AG08395 (cell line): ENCODE data around the gene BCR.
"Not testable (repeated sequence)": the region's sequence is repeated elsewhere in the genome, so short reads cannot be mapped to it uniquely, and the experiment has no call there.

Experiments
- DNase-seq: peaks from one replicate; pipeline ENCODE4 v3.0.0; 2012; ENCODE audit warnings: mixed read lengths, low spot score

The BCR gene

DNA sequence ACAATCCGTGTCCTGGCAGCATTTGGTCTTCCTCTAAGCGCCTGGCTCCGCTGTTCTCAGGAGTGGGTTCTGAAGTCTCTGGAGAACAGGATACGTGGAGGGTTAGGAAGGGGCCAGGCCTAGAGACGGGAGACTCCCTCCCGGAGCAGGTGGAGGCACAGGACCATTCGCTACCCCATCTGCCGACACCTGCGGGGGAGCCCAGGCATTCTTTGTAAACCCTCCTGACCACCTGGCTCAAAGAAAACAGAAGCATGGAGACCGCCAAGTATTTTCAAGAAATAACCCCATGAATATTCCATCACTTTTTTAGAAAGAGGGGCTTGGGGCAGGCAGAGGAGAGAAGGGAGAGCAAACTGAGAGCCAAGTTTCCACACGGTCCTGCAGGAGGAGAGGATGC, 136.3 kb downstream of the BCR start:
- DNase-seq = not testable (repeated sequence)

DNA sequence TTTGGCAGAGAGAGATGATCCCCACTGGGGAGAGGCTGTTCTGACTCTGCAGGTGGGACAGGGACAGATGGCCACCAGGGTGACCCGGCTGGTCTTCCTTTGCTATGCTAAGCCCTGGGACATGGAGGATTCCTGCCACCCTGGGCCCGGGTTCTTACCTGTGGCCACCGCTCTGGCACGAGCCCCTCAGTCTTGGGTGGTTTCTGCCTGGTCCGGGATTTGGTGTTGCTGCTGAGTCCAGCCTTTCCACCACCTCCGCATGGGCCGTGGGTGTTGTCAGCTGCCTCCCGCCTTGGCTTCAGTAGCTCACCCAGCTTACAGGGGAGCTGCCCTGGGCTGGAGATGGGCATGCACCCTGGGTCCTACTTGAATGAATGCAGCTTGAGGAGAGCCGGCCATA, 138.0 kb downstream of the BCR start:
- DNase-seq = not testable (repeated sequence)

DNA sequence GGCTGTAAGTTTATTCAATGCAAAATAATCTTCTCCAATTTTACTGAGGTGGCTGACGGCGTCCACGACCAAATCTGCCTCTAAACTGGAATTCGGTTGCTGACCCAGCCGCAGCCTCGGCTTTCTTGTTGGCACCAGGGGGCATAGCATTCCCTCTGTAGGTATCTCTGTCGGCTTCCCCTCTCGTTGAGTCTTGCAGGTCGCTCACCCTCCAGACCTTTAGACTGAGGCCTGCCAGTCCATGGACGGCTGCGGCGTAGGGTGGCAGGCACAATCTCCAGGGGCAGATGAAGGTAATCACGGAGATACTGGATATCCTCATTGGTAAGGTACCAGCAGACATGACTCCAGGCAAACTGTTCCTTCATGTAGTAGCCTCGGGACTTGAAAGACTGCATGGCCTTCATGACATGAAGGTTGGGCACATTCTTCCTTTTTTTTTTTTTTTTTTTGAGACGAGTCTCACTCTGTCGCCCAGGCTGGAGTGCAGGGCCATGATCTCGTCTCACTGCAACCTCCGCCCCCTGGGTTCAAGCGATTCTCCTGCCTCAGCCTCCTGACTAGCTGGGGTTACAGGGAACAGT, 142.3 kb downstream of the BCR start:
- DNase-seq = not testable (repeated sequence)

DNA sequence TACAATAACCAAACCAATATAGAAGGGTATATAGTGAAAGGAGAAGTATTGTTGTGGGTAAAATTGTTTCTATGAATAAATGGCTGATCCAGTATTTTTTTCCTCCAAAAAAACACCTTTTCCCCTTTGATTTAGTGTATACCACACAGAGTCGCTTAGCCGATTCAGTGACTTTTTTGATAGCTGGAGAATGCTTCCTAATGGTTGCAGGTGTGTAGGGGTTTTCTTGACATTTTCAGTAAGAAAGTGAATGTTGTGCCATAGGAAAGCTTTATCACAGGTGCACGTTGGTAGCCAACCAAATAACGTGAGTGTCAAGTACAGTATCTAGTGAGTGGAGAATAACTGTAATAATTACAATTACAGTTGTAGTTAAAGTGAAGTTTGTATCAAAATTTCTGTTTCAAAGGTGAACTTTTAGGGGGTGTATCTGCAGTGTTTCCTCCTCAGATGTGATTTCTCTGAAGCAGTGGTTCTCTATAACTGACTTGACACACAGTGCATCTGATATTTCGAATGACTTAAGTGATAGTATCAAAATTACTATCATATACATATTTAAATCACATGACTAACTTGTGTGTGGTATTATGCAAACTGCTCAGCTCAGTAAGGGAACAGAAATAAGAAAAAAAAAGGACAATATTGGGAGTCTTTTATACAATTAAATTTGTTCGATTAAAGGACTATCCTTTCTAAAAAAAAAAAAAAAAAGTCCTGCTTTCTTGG, 143.8 kb downstream of the BCR start:
- not testable (repeated sequence) for DNase-seq

DNA sequence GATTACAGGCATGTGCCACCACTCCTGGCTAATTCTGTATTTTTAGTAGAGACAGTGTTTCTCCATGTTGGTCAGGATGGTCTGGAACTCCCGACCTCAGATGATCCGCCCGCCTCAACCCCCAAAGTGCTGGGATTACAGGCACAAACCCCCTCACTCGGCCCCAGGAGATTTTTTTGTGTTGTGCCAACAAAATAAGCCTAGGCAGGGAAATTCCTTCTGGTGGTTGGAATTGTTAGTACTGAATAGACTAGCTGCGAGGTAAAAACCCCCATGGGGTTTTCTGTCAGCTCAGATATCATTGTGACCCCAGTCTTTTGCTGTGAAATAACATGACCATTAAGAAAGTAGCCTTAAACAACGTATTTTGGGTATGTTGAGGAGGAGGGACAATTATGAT, 144.9 kb downstream of the BCR start:
- no peak for DNase-seq

DNA sequence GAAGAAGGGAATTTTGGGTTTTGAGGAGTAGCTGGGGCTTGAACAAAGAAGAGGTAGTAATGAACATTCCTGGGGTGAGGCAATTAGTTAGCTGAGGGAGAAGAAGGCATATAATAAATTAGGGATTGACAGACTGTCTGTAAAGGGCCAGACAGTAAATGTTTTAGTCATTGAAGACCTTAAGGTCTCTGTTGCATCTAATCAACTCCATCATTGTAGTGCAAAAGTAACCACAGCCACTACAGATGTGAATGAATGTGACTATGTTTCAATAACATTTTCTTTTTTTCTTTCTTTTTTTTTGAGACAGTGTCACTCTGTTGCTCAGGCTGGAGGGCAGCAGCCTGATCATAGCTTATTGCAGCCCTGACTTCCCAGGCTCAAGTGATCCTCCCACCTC, 153.5 kb downstream of the BCR start:
- not testable (repeated sequence) for DNase-seq

DNA sequence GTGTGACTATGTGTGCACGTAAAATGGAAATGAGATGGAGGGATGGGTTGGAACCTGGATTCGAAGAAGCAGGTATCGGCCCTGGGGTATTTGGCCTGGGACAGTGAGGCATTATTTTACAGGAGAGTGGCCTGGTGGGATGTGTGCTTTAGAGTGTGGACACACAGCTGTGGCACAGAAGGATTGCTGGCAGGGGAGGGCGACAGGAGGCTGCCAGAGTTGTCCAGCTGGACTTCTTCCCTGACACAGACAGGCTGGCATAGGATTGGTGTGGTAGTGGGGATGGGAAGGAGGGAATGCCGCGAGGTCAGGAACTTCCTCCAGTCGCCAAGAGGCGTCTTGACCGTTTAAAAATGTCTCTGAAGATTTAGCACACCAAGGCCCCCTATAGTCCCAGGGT, 157.4 kb downstream of the BCR start:
- DNase-seq = not testable (repeated sequence)

DNA sequence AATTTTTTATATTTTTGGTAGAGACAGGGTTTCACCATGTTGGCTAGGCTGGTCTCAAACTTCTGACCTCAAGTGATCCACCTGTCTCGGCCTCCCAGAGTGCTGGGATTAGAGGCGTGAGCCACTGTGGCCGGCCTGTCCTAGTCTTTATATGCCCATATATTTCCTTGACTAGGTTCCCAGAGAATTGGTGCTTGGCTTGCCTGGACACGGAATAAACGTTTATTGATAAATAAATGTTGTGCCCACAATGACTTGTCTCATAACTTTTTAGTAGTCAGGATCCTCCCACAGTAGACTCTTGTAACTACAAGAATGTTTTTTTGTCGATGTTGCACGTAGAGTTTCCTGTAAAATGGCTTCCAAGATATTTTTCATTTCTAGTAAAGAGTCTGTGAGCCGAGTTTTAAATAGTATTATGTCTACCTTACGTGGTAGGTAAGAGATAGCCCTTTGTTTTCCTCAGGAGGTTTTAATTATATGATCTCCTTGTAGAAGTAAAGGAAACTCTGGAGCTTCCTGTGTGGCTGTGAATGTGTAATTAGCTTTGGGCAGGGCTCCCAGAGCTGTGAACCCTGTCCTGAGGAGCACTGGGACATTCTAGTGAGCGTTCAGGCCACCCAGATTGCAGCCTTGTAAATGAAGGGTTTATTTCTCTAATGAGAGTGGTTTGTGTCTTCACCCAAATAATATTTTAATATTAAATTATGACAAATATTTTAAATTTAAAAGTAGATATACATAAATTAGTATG, 161.8 kb downstream of the BCR start:
- DNase-seq = not testable (repeated sequence)

DNA sequence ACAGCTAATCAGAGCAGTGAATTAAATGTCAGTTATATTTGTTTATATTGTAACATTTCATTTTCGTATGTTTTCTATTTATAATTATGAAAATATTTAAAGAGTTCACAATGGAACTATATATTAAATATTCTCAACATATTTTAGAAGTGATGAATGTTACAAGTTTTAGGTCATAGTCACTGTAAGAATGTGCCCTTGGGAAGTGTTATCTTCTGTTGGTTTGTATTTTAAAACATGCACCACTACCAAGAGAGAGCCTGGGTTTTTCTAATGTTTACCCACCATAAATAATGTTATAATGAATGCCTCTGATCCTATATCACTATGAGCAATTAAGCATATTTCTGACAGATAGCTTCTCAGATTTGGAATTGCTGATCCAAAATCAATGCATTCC, 171.0 kb downstream of the BCR start:
- no peak for DNase-seq

DNA sequence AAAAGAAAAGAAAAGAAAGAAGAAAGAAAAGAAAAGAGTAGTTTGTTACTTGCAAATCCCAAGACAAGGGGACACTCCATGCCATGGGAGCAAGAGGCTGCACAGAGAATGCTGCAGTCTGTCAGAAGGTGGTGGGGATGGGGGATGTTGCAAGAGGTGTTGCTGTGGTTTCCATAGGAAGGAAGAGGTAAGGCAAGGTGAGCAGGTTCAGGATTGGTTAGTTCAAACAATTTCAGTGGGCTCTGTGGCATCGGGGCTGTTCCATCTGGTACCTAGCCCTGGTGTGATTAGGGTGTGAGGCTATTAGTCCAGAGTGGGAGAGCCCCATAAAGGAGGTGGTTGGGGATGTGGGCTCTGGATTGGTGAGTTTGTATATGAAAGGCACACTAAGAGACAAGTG, 172.7 kb downstream of the BCR start:
- no peak for DNase-seq

DNA sequence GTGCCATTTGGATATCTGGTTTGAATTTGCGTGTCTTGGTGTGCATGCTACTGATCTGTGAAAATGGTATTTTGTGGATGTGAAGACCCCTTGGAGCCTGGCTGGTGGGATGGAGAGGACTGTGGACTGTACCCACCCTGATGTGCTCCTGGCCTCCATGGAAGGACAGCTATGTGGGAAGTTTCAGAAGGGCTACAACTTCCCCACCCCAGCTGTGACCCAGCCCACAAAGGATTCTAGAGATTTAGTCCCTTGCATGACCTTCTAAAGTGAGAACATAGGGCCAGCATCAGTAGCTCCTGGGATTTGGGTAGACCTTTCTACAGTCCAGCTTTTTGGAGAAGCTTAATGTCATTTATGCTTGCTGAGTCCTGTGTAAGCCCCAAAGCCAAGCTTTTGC, 173.4 kb downstream of the BCR start:
- DNase-seq = no peak

DNA sequence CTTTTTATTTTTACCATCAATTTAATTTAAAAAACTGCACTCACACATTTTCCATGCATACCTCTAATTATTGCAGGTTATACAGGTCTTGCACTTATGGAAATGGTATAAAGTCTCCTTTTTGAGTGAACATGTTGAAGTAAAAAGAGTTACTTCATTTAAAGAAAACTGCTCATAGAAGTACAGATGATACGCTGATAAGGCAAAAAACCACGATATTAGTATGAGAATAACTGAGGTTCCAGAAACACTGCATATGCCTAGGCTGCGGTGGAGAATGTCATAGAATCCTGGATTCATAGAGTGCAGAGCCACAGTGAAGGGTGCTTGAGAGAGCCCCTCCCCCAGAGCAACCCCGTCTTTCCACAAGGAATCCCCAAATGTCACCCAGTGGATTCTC, 175.8 kb downstream of the BCR start:
- DNase-seq = no peak

DNA sequence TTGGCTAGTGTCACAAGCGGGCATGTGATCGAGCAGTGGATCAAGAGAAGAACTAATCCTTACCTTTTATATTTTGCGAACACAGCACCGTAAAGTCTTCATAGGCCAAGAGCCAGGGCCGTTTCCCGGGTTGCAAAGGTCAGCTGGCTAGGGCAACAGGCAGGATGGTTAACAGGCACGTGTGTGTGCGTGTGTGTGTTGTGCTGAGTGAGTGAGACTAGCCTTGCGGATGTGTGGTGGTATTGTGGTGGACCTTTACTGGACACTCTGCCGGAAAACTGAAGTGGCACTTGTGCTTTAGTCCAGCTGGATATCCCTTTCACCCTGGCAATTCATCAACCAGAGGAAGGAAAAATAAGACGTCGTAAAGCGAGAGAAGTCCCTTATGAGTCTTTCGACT, 176.7 kb downstream of the BCR start:
- no peak for DNase-seq

DNA sequence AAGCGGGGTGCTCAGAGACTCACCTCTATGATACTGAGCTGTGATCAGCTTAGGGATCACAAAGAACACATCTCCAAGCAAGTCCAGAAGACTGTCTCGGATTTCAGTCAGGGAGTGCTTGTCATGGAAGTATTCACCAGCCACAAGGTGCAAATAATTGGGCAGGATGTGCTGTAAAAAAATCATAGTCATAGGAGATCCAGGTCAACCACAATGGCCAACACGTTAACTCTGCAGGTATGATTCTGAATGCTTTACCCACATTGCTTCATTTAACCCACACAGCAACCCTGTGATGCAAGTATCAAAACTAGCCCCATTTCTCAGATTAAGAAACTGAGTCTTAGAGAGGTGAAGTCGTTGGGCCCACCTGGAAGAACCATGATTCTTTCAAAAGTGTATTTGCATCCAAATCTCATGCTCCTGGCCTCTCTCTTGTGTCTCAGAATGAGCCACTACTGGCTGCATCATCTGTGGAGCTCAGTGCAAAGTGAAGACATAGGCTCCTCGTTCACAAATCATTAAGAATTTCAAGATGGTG, 179.3 kb downstream of the BCR start:
- DNase-seq = no peak

DNA sequence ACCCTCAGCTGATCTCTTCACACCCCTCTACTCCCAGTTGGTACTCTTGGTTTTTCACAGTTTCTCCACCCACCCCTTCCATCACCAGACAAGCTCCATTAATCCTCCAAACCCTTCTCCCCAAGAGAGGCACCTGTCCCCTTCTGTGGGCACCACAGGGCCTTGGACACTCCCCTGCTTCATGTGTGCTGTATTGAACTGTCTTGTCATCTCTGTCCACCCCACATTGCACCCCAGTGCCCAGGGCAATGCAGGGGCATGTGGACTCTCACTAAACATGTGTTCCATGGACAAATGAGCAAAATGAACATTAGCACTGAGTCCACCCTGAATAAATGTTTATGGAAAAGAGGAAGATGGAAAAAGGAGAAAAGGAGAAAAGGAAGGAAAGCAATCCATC, 181.4 kb downstream of the BCR start:
- DNase-seq = no peak

DNA sequence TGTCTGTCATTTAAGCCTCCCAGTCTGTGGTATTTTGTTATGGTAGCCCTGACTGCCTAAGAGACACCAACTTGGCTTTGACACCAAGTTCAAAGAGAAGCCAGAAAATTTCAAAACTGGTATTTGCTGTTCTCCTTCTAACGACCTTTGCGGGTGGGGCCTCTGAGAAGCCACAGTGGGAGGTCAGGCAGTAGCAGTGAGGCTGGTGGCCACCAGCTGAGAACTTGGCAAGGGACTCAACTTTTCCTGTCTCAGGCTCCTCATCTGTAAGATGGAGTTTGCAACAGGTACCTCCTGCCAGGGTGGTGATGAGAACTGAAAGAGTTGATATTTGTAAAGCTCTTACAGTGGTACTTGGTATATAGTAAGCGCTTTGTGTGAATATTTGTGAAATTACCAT, 183.4 kb downstream of the BCR start:
- no peak for DNase-seq

DNA sequence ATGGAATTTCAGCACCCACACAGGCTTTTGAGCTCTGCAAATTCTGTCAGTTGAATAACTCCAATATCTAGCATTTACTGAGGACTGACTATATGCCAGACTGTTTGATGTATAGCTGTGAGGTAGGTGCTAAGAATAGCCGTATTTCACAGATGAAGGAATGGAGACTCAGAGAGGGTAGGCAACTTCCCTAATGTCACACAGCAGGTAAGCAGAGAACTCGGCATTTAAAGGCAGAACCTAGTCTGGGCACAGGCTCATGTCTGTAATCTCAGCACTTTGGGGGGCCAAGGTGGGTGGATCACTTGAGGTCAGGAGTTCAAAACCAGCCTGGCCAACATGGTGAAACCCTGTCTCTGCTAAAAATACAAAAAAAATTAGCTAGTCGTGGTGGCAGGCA, 184.1 kb downstream of the BCR start:
- no peak for DNase-seq

DNA sequence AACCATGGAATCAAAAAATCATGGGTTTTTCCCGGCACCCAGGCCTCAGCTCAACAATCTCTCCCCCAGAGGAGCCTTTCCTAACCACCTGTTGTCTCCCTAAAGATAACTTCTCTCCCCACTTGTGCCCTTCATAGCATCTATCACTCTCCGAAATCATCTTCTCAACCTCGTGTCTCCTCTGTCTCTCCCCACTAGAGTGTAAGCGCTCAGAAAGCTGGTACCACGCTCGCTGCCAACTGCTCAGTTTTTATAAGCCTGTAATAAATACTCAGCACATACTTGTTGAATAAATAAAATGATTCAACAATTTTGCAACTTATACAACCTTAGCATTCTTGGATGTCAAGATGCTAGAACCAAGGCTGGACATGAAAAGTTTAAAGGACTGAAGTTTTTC, 185.2 kb downstream of the BCR start:
- DNase-seq = no peak

DNA sequence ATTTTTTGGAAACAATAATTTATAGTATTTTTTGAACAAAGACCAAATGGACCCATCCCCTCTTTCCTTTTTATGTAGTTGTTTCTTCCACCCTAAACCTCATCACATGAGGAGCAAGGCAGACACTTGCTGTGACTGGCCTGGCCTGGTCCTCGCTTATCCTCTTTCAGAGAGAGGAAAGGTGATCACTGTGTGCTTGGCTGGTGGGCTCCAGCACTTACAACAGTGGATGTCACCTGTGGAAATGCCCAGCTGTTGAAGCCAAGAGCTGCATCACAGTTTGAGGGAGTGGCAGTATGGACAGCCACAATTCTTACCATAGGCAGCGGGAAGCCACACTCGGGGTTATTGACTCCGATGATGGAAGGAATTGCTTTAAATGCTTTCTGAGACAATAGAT, 185.7 kb downstream of the BCR start:
- DNase-seq = no peak

DNA sequence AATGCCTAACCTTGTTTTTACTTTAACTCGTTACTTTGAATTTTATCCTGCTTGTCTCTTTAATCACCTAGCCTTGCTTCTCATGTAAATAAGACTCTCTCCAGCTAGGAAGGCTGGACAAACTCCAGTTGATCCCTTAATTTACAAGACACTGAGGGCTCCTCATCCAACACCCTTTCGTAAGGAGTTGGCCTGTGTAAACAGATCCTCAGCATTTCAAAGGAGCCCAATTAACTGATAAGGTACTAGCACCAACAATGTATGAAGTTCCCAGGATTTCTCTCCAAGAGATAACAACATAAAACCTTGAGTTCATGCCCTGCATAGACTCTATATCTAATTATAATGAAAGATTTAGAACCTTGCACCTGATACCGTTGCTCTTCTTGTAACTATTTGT, 186.9 kb downstream of the BCR start:
- DNase-seq = not testable (repeated sequence)
